Measurements from ENCODE around the gene ADAP1.
A peak's percentile ranks its signal among the peaks of the same experiment; 100 is the strongest.

ADAP1 gene

DNA sequence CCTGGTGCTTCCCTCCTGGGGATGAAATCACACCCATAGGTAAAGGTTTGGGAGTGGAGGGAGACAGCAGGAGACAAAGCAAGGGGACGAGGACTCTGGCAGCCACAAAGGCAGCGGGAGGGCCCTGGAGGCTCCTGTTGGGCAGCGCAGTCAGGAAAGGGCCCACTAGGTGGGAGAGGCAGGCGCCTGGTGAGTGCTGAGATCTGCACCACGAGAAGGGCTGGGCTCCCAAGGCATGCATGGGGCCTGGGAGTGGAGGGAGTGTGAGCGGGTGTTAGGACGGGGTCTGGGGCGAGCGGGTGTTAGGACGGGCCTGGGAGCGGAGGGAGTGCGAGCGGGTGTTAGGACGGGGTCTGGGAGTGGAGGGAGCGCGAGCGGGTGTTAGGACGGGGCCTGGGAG, 65.1 kb downstream of the ADAP1 start:
- DNase-seq, result no peak

DNA sequence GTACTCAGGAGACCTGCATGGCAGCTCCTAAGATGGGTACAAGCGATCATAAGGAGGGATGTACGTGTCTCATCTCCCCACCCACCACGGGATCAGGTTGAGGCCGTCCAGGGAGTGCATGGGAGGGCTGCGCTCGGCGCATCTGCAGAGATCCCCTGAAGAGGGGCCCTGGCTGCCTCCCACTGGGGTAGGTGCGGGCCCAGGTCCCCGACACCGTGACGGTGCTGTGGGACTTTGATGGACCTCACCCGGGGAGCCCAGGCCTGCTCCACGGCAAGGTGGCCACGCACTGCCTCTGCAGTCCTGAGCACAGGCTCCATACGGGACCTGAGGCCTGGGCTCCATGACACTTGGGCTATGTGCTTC, 65.5 kb downstream of the ADAP1 start:
- no peak for DNase-seq

DNA sequence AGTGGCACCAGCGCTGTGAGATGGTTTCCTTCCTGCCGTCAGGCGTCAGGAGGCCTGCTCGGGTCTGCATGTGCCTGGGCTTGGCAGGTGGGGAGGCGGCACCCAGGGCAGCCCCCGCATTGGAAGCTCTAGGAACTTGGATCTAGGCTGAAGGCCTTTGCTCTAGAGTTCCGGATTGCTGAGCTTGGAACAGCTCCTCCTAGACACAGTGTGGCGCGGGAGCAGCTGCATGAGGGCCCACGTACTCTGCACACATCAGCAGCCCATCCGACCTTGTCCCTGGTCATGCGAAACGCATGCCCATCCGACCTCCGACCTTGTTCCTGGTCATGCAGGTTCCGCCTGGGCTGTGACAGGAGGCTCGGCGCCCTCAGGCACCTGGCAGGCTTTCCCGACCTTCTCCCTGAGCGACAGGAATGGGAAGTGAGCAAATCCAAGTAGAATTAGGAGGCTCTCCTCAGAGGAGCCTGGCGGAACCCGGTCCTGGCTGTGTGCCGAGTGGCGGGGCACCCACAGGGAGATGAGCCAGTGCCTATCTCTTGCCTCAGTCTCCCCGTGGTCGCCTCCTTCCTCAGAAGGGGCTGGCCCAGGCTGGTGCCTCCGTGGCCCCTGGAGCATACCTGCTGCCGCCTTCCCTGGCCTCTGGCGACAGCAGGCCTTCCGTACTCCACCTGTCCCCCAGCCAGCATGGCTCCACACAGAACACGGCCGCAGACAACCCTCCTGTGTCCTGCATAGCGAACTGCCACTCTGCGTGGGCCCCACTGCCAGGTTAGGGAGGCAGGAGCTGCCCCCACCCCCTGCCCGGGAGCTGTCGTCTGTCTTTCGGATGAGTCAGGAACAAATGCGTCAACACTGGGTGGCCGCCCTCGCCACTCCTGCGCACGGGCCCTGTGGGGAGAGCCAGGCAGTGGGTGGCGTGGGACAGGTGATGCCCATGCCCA, 66.1 kb downstream of the ADAP1 start:
- no peak for DNase-seq

DNA sequence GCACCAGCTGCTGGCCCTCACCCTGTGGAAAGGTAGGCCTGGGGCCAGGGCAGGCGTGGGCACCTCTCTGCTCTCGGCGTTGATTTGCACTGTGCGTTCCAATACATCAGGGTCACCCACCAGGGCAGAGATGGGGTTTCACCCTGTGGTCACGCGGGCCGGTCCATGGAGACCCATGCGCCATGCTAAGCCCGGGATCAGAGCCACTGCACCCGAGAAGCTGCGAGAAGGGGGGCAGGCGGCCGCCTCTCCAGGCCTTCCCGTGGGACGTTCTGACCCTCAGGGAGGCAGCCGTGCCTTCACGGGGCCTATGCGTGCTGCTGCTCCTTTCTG, 67.0 kb downstream of the ADAP1 start:
- DNase-seq, result no peak

DNA sequence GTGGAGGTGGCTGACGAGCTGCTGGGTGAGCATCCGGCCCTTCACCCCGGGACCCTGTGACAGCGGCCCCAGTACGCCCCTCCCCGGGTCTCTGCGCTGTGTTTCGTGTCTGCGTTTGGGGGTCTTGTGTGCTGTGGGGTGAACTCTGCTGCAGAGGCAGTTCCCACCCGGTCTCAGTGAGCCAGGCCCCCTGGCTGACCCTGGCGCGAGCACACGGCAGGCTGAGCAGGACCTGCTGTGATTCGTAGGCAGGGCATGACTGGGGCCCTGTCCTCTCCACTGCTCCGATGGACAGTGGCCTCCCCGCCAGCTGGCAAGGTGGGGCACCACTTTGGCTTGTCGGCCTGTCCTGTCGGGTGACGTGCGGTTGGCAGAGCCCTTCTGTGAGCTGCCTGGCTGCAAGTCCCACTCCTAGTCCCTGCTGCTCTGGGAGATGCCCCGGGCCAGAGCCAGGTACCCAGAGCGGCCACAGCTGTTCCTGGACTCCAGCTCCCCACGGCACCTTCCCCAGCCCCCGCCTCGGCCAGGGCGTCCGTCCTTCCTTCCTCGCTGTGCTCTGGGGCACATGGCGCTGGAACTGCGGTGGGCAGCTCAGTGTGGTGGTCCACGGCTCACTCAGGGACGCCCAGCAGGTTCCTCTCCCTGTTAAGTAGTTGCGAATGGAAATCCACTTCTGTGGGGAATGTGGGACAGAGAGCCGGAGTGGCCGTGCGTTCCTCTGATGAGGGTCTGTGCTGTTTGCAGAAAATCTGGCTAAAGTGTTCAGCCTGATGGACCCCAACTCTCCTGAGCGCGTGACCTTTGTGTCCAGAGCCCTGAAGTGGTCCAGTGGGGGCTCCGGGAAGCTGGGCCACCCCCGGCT, 67.6 kb downstream of the ADAP1 start:
- DNase-seq, result no peak

DNA sequence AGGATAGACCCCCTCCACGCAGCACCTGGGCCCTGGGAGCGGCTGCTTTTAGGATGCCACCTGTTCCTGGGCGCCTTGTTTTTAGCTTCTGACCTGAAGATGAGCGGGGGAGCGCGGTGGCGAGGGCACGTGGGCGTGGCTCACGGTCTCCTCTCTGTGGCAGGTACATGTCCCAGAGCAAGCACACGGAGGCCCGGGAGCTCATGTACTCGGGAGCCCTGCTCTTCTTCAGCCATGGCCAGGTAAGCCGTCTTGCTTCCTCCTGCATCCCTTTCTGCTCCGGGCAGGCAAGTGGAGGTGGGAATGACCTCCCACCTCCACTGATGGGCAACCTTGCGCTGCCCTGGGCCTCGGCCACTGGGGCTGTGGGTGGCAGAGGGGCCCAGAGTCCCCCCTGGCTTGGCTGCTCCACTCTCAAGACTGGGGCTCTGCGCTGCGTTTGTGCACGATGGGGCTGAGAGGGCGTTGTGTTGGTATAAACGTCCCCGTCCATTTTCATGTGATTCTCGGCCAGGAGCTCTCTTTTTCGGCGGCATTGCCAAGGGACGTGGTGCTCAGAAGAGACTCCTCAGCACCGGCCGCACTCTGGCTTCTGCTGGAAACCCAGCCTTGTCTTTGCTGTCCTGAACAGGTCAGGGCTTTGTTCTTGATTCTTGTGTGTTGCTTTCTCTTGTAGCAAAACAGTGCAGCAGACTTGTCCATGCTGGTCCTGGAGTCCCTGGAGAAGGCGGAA, 68.4 kb downstream of the ADAP1 start:
- no peak for DNase-seq

DNA sequence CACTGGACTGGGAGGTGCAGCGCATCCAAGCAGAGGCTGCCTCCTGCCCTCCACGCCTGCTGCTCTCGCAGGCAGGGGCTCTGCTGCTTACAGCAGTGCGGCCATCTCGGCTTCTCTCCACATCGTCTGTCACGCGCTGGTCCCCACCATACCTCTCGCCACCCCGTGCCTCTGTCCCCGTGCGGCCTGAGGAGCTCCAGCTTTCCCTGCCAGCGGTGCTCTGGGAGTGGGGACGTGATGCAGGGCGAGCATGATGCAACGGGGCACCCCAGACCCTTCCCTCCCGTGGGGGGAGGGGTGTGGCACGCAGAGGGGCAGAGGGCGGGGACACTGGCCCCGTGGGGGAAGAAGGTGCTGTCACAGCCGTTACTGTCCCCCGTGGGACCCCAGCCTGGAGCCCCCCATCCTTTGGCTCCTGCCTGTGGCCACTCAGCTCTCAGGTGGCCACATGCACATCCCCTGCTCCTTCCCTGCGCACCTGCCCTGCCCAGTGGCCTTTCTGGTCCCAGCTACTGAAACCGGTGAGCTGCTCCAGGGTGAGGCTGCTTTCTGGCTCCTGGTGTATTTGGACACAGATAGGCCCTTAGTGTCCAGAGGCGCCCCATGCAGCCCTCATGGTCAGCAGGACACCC, 69.1 kb downstream of the ADAP1 start:
- DNase-seq, result no peak

DNA sequence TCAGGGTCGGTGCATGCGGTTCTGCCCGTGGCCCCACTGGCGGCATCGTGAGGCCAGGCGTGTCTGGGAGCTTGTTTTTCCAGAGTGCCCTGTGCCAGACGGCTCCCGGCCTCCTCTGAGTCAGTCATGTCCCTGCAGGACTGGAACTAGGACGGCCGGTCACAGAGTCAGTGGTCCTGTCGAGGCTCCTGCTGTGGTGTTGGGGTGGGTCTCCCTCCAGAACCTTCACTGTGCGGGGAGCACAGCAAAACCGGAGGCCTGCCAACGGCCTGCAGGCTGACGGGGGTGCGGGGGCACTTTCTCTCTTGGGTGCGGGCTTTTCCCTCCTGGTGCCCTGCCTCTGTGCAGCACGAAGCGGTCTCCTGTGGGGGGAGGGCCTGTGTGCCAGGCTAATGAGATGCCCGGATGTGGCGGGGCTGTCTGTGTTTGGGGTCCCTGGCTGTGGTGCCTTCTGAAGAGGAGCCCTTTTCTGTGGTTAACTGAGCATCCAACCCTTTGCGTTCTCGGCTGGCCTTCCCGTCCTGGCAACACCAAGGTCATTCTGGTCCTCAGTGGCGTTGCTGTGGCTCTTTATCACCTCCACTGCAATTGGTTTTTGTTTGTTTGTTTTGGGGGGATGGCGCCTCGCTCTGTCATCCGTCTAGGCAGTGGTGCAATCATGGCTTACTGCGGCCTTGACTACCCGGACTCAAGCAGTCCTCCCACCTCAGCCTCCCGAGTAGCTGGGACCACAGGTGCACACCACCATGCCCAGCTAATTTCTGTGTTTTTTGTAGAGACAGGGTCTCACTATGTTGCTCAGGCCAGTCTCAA, 70.1 kb downstream of the ADAP1 start:
- no peak for DNase-seq

DNA sequence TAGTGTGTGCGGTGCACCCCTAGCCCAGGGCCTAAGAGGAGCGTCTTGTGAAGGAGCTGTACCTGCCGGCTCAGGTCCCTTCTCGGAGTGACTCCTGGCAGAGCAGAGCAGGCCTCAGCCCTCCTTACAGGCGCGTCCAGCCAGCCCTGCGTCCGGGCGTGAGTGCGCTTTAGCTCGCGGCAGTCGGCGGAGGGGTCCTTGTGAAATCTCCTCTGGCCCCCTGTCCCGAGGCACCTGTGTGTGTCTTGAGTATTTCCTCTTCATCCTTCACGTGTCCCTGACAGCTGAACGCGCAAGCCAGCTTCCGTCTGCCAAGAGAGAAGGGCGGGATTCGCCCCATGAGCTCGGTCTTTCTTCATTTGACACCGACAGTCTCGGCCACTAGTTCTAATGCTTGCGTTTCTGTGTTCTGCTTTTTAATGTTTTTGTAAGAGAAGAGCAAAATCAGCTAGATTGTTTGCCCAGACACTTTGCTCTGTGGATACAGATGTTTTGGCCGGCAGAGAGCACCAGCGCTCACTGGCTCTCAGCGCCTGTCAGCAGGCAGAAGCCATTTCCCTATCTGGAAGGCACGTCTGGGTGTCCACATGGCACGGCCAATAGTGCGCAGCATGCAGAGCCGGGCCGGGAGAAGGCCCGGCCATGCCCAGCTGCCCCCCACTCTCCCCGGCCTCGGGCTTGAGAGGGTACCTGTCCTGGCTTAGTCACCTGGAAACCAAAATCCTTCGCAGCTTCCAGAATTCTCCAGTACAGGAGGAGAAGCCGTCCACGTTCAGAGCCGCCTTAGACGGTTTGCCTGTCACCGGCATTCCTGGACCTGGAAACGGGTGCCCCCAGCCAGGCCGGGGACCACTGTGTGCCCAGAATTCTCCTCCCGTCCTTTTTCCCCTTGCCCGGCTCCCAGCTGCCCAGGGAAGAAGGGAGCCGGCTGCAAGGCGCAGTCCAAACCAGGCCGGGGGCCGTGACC, 71.1 kb downstream of the ADAP1 start:
- no peak for DNase-seq

DNA sequence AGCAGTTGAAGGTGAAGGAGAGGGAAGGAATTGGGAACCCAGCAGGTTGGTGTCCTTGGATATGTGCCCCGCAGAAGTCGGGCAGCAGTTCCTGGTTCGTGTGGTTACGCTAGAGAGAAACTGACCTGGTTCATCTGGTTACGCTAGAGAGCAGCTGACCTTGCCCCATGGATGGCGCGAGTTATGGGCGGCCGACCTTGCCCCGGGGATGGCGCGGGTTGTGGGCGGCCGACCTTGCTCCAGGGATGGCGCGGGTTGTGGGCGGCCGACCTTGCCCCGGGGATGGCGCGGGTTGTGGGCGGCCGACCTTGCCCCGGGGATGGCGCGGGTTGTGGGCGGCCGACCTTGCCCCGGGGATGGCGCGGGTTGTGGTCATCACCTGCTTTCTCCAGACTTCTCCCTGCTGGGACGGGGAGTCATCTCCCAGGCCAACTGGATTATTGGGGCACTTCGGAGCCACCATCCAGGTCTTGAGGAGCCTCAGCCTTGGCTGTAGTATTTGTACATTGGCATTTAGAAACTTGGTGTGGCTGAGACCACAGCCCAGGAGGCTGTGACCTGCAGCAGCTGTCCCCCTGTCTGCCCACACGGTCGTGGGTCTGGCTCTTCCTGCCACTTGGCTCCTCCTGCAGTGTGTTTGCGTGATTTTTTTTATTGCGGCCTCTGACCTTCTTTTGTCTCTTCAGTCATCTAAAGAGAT, 72.0 kb downstream of the ADAP1 start:
- no peak for DNase-seq

DNA sequence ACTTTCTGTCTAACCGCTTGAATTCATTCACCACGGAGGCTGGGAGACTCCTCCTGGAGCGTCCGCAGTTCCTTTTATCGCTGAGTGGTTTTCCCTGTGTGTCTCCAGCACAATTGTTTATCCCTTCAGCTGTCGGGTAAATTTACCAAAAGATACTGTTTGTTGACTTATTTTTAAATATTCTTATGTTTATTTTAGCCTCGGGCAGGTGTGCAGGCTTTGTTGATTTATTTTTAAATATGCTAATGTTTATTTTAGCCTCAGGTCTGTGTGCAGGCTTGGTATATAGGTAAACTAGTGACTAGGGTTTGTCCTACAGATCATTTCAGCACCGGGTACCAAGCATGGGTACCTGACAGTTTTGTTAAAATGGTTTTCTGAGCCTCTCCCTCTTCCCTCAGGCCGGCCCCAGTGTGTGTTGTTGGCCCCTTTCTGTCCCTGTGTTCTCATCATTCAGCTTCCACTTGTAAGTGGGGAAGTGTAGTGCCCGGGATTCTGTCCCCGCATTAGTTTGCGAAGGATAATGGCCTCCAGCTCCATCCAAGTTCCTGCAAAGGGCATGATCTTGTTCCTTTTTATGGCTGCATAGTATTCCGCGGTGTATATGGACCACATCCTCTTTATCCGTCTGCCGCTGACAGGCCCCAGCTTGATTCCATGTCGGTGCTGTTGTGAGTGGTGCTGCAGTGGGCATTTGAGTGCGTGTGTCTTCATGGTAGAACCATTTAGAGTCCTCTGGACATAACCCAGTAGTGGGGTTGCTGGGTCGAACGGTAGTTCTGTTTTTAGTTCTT, 72.8 kb downstream of the ADAP1 start:
- no peak for DNase-seq

DNA sequence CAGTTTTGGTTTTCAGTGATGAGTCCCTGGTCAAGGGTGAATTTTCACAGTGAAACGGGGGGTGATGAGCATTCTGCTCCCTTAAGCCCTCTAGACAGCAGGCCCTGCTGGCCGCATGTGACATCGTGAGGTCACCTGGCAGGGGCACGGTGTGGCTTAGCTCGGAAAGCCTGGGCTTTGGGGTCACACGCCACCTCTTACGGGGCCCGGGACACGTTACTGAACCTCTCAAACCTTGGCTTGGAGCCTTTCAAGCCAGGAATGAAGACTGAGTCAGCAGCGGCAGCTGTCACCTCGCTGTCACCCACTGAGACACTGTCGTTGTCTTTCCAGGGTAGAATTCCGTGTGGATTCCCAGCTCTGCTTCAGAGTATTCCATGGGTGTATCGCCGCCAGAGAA, 74.0 kb downstream of the ADAP1 start:
- no peak for DNase-seq

DNA sequence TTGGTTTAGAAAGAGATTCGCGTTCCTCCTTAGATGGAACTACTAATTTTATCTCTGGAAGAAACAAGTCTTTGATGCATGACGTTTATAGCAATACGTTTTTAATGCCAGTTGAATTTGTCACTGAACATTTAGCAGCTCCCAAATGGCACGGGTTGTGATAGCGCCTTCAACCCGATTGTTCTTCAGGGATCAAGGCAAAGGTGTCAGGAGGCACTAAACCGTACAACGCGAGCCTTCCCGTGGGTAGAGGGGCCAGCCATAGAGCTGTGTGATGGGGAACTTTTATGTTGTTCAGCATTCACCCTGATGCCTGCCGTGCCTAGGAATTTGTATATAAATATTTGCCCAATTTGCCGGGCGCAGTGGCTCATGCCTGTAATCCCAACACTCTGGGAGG, 74.8 kb downstream of the ADAP1 start:
- no peak for DNase-seq

DNA sequence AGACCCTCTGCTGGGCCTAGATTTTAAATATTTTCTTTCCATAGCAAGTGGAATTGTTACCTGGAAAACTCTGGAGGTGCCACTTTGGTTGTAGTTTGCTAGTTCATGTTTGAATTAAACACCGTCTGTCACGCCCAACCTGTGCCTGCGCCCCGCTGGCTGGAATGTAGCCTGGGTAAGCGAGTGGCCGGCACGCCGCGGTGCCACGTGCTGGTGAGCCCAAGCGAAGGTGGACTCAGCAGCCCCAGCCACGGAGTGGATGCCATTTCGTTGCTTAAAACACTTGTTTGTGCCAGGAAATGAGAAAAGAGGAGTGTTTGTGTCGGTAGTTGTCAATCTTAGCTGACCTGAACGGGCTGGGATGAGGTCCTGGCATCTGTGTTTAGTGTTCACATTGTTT, 75.4 kb downstream of the ADAP1 start:
- DNase-seq, result no peak

DNA sequence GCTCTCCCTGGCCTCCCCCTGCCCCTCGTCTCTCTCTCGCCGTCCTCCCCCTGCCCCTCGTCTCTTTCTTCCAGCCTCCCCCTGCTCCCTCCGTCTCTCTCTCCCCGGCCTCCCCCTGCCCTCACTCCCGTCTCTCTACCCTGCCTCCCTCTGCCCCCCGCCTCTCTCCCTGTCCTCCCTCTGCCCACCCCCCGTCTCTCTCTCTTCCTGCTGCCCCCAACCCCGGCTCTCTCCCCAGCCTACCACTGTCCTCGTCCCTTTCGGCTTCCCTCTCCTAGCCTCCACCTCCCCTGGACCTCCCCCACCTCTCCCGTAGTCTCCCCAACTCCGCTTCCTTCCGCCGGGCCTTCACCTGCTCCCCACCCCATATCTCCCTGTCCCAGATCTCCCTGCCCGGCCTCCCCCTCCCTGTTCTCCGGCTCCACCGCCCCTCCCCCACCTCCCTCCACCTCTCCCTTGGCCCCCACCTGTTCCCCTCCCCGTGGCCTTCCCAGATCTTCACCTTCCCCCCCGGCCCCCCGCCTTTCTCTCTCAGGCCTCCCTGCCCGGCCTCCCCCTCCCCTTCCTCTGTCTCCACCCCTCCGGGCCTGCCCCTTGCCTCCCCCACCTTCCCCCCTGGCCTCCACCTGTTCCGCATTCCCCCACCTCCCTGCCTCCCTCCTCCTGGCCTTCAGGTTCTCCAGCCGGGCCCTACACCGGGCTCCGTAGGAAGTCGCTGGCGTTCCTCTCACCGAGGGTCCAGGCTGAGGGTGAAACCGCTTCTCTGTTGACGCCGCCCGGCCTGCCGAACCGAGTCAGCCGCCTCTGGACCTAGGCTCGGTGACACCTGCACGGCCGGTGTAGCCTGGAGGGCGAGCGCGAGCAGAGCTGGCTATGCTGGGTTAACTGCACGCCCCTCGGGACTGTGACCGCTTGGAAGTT, 76.9 kb downstream of the ADAP1 start:
- DNase-seq, result no peak

DNA sequence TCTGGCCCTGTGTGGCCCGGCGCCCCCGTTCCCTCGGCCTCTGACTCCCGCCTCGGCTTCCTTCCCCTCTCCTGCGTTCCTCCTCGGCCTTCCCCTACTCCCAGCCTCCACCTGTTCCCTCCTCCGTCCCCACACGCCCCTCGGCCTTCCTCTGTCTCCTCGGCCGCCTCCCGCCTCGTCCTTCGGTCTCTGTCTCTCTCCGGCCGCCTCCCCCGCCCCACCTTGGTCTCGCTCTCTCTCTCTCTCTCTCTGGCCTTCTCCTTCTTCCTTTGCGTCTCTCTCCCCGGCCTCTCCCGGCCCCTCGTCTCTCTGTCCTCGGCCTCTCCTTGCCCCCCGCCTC, 77.5 kb downstream of the ADAP1 start:
- DNase-seq, result no peak

DNA sequence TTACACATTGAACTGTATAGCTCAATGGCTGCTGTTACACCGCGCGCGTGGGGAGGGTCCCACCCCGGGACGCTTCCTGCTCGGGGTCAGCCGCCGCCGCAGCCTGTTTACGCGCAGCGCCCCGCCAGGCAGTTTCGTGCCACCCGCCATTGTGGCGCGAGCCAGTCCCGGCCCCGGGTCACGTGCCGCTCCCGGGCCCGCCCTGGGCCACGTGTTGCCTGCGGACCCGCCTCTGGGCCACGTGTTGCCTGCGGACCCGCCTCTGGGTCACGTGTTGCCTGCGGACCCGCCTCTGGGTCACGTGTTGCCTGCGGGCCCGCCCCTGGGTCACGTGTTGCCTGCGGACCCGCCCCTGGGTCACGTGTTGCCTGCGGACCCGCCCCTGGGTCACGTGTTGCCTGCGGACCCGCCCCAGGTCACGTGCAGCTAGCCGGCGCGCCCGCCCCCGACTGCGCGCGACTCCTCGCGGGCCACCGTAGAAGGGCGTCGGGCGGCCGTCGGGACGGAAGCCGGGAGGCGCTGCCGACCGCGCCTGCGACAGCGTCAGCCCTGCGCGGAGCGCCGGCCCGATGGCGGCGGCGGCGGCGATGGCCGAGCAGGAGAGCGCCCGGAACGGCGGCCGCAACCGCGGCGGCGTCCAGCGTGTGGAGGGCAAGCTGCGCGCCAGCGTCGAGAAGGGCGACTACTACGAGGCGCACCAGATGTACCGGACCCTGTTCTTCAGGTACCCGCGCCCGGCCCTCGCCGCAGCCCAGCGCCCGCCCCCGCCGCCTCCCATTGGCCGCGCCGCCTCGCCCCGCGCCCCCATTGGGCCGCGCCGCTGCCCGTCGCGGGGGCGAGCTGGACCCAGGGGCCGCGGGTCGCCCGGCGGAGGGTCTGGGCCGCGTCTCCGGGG, 78.2 kb downstream of the ADAP1 start, which contains the start of gene GET4:
GET4 (plus strand) TSS at position 478 of the 895 bp plus-strand sequence; CDS start at position 570, 92 bp downstream.
- peak; percentile 89 for DNase-seq

Measured in NCI-H1105 (cell line).